ENCODE results near the gene METRN.

METRN gene

DNA sequence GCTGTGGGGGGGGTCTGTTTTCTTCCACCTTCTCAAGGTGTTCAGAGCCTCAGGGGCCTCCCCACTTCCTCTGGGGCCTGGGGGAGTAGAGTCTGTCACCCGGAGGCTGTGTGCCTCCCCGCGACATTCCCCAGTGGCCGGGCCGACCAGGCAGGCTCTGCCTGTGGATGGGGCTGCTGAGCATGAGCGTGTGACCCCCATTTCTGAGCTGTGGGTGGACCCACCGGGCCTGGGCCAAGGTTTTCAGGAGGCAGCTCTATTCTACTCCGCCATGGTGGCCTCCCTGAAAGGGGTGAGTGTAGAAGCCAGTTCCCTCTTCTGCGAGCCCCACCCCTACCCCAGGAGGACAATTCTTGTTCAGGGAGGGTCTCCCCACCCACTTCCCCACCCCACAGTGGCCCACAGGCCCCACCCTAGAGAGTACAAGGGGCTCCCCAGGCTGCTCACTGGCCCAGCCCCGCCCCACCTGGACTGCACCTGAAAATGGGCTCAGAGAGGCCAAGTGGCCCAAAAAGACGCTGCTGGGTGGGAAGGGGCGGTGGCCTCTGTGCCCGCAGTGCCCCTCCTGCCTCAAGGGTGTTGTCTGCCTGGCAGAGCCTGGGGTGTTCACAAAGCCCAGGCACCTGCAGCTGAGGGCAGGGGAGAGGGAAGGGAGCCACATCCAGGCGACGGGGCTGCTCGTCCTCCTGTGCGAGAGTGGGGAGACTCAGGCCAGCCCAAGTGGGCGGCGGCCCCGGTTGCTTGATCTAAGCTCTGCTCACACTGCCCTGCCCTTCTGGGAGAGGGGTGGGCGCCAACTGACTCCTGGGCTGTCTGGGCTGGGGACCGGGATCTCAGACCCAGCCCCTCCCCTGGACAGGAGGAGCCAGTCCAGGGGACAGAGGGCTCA is 47.0 kb downstream of the METRN start:
- no peak for DNase-seq

DNA sequence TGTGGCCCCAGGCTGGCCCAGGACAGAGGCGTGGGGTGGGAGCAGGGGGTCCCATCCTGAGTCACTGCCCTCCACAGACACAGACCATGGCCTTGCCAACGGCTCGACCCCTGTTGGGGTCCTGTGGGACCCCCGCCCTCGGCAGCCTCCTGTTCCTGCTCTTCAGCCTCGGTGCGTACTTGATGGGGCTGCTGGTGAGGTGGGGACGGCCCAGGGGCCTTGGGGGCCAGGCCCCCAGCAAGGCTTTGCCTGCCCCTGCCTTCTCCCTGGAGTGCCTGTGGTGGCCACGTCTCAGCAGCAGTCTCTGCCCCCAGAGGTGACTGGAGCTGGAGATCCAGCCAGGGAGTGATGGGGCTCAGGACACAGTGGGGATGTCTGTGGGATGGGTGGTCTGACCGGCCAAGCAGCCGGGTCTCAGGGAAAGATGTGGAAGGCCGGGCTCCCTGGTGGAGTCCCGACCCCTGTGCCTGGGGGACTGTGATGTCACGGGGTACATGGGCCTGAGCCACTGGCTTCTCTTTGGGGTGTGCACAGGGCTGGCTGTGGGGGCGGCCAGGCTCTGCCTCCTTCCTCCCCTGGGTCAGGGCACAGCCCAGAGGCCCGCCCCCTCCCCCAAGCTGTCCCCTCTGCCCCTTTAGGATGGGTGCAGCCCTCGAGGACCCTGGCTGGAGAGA is 47.8 kb downstream of the METRN start:
- DNase-seq = no peak

DNA sequence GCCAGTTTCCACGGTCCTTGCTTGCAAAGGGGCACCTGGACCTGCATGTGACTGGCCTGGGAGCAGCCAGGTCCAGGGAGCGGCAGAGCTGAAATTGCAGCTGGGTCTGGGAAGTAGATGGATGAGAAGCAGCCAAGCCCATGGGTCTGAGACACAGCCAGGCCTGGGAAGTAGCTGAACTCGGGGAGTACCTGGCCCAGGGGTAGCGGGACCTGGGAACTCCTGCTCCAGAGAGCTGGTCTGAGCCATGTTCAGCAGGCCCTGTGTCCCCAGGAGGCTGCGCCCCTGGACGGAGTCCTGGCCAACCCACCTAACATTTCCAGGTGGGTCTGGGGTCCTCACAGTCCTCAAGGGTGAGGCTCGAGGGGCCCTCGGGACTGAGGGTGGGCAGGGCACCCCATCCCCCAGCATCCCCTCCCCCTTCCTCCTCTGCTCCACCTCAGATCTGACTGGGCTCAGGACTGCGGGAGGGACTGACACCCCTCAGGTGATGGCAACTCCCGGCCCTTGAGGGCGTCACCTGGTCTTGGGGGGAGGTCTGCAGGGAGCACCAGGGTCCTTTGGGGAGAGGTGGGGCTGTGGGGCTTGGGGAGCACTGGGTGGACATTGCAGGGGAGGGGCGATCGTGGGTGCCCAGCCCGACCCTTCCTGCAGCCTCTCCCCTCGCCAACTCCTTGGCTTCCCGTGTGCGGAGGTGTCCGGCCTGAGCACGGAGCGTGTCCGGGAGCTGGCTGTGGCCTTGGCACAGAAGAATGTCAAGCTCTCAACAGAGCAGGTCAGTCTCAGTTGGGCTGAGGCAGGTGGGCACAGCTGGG is 48.7 kb downstream of the METRN start:
- no peak for DNase-seq

DNA sequence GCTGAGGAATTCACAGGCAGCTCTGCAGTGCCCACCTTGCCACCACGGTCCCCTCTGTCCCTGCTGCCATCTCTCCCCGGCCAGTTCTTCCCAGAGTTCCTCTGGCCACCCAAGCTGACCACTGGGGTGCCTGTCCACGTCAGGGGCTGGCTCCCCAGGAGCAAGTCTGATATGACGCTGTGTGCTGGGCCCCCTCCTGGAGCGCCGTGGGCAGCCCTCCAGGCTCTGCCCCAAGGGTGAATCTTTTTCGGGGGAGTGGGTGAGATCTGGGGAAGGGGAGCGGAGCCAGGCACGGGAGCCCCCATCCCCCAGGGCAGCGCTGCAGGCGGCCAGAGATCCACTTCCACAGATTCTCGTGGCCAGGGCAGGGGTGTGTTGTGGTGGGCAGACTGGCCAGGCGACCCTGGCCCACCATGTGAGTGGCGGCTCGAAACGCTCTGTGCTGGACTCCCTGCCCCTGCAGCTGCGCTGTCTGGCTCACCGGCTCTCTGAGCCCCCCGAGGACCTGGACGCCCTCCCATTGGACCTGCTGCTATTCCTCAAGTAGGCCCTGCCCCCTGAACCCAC is 49.3 kb downstream of the METRN start:
- no peak for DNase-seq

DNA sequence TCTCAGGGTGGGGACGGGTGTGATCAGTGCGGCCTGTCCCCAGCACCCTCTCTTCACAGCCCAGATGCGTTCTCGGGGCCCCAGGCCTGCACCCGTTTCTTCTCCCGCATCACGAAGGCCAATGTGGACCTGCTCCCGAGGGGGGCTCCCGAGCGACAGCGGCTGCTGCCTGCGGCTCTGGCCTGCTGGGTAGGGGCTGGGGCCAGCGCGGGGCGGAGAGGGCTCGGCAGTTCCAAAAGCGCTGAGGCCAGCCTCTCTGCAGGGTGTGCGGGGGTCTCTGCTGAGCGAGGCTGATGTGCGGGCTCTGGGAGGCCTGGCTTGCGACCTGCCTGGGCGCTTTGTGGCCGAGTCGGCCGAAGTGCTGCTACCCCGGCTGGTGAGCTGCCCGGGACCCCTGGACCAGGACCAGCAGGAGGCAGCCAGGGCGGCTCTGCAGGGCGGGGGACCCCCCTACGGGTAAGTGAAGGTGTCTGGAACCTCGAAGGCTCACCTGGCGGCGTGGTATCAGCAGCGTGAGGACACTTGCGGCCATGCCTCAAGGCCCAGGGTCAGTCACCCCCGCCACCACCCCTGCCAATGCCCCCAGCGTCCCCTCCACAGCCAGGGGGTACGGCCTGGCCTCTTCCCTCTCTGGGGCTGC is 50.0 kb downstream of the METRN start:
- DNase-seq = no peak

DNA sequence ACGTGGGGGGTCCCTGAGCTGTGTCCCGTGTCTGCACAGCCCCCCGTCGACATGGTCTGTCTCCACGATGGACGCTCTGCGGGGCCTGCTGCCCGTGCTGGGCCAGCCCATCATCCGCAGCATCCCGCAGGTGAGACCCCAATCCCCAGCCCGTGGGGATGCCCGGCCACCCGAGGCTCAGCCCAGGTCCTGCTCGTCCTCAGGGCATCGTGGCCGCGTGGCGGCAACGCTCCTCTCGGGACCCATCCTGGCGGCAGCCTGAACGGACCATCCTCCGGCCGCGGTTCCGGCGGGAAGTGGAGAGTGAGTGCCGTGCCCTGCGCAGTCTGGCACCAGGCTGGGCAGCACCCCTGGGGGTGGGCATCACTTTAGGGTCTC is 50.6 kb downstream of the METRN start:
- DNase-seq = no peak

DNA sequence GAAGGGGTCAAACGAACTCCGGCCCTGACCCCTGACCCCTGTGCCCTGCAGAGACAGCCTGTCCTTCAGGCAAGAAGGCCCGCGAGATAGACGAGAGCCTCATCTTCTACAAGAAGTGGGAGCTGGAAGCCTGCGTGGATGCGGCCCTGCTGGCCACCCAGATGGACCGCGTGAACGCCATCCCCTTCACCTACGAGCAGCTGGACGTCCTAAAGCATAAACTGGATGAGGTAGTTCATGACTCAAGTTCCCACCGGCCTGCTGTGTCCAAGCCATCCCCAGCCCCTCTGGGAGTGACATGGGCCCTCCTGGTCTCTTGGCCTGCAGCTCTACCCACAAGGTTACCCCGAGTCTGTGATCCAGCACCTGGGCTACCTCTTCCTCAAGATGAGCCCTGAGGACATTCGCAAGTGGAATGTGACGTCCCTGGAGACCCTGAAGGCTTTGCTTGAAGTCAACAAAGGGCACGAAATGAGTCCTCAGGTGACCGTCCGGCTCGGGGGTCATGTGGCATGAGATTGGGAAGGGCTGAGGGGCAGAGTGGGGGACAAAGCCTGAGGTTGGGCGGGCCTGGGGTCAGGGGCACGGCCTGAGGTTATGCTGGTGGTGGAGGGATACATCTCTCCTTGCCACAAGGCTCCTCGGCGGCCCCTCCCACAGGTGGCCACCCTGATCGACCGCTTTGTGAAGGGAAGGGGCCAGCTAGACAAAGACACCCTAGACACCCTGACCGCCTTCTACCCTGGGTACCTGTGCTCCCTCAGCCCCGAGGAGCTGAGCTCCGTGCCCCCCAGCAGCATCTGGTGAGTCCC is 51.3 kb downstream of the METRN start:
- no peak for DNase-seq

DNA sequence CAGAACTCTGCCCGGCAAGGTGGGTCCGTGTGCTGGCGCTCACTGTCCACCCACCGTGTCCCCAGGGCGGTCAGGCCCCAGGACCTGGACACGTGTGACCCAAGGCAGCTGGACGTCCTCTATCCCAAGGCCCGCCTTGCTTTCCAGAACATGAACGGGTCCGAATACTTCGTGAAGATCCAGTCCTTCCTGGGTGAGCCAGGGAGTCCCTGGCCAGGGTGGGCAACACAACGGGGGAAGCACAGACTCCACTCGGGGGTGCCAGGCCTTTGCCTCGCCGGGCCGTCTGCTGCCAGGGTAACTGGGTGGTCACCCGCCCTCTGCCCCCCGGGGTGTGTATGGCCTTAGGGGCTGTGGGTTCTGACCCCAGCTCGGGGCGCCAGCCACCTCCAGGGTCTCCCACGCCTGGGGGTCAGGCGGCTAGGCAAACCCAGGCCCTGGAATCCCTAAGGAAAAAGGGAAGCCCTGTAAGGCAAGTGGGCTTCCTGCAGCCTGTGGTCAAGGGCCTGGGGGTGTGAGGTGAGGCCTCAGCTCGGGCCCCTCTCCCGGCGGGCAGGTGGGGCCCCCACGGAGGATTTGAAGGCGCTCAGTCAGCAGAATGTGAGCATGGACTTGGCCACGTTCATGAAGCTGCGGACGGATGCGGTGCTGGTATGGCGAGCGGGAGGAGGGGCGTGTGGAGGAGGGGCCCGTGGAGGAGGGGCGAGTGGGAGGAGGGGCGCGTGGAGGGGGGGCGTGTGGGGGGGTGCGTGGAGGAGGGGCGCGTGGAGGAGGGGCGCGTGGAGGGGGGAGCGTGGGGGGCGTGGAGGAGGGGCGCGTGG is 52.1 kb downstream of the METRN start:
- DNase-seq = no peak

DNA sequence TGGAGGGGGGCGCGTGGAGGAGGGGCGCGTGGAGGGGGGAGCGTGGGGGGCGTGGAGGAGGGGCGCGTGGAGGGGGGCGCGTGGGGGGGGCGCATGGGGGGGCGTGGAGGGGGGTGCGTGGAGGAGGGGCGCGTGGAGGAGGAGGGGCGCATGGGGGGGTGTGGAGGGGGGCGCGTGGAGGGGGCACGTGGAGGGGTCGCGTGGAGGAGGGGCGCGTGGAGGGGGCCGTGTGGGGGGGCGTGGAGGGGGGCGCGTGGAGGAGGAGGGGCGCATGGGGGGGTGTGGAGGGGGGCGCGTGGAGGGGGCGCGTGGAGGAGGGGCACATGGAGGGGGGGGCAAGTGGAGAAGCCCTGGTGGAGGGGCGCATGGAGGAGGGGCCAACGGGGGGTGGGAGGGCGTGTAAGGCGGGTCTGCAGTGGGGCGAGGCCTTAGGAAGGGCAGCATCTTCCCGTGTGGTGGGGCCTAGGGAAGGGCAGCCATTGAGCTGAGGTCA is 52.9 kb downstream of the METRN start:
- DNase-seq = no peak

DNA sequence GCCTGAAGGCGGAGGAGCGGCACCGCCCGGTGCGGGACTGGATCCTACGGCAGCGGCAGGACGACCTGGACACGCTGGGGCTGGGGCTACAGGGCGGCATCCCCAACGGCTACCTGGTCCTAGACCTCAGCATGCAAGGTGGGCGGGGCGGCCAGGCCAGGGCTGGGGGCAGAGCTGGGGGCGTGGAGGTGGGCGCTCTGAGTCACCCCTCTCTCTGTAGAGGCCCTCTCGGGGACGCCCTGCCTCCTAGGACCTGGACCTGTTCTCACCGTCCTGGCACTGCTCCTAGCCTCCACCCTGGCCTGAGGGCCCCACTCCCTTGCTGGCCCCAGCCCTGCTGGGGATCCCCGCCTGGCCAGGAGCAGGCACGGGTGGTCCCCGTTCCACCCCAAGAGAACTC is 53.5 kb downstream of the METRN start:
- no peak for DNase-seq

Data from stimulated activated CD4-positive, alpha-beta T cell treated with anti-CD3 and anti-CD28 coated beads, Interleukin-1b, Interleukin-23, amount 100 ng/mL, for 48 hours (primary cell).